Stimulated activated naive CD8-positive, alpha-beta T cell treated with anti-CD3 and anti-CD28 coated beads, Interleukin-15, Interleukin-2, amounts not matched to agents 100 ng/mL and 50 ng/mL, for 24 hours (primary cell): ENCODE results near the gene GPR62.
A peak's percentile ranks its signal among the peaks of the same experiment; 100 is the strongest.

Source experiments
- H3K27ac Mint-ChIP-seq: one replicate; pipeline ENCODE4 v1.8.0; 2021; ENCODE audit warnings: mild to moderate bottlenecking, mixed read lengths
- H3K27me3 Mint-ChIP-seq: one replicate; pipeline ENCODE4 v1.8.0; 2021; ENCODE audit warnings: mixed read lengths
- H3K36me3 Mint-ChIP-seq: one replicate; pipeline ENCODE4 v1.8.0; 2021; ENCODE audit warnings: low read depth, mixed read lengths
- H3K4me1 Mint-ChIP-seq: one replicate; pipeline ENCODE4 v1.8.0; 2021; ENCODE audit warnings: low read depth, mixed read lengths
- H3K4me3 Mint-ChIP-seq: one replicate; pipeline ENCODE4 v1.8.0; 2021; ENCODE audit warnings: mild to moderate bottlenecking, mixed read lengths
- H3K9me3 Mint-ChIP-seq: one replicate; pipeline ENCODE4 v1.8.0; 2021; ENCODE audit warnings: mixed read lengths

The GPR62 gene

GRCh38 chr3:51945031-51945840 is 9.9 kb upstream of the GPR62 start:
- no peak overlapping the region for H3K27ac Mint-ChIP-seq
- no peaks in the 10 kb centered on the region for H3K27me3 Mint-ChIP-seq
- peaks cover 10% of the 10 kb centered on the region for H3K36me3 Mint-ChIP-seq
- no peaks in the 10 kb centered on the region for H3K9me3 Mint-ChIP-seq
- H3K4me1 Mint-ChIP-seq = peaks cover 18% of the 10 kb centered on the region
- H3K4me3 Mint-ChIP-seq = no peak overlapping the region

- H3K27ac Mint-ChIP-seq = no peak overlapping the region
- H3K9me3 Mint-ChIP-seq = no peaks in the 10 kb centered on the region
- H3K4me3 Mint-ChIP-seq = no peak overlapping the region
- H3K27me3 Mint-ChIP-seq = no peaks in the 10 kb centered on the region
- H3K36me3 Mint-ChIP-seq = peaks cover 1% of the 10 kb centered on the region
- peaks cover 9% of the 10 kb centered on the region for H3K4me1 Mint-ChIP-seq
Measured at GRCh38 chr3:51945926-51946705, 9.1 kb upstream of the GPR62 start.

- H3K36me3 Mint-ChIP-seq = no peaks in the 10 kb centered on the region
- no peak overlapping the region for H3K27ac Mint-ChIP-seq
- no peaks in the 10 kb centered on the region for H3K27me3 Mint-ChIP-seq
- H3K4me1 Mint-ChIP-seq = peaks cover 8% of the 10 kb centered on the region
- H3K4me3 Mint-ChIP-seq = no peak overlapping the region
- no peaks in the 10 kb centered on the region for H3K9me3 Mint-ChIP-seq
Measured at GRCh38 chr3:51946796-51947195, 8.4 kb upstream of the GPR62 start.

- H3K4me3 Mint-ChIP-seq = no peak overlapping the region
Measured at GRCh38 chr3:51947215-51947900, 7.8 kb upstream of the GPR62 start.

GRCh38 chr3:51948016-51948580 is 7.1 kb upstream of the GPR62 start:
- Mint-ChIP-seq H3K27me3 (no peaks in the 10 kb centered on the region), H3K27ac (no peak overlapping the region), H3K36me3 (no peaks in the 10 kb centered on the region), H3K9me3 (no peaks in the 10 kb centered on the region), H3K4me3 (no peak overlapping the region), H3K4me1 (peaks cover under 1% of the 10 kb centered on the region)

More at GRCh38 chr3:51947215-51947900, 7.8 kb upstream of the GPR62 start:
- no peaks in the 10 kb centered on the region for H3K27me3 Mint-ChIP-seq
- no peaks in the 10 kb centered on the region for H3K36me3 Mint-ChIP-seq
- no peaks in the 10 kb centered on the region for H3K9me3 Mint-ChIP-seq
- peaks cover 8% of the 10 kb centered on the region for H3K4me1 Mint-ChIP-seq
- no peak overlapping the region for H3K27ac Mint-ChIP-seq

- H3K9me3 Mint-ChIP-seq = no peaks in the 10 kb centered on the region
Measured at GRCh38 chr3:51949121-51949520, 6.1 kb upstream of the GPR62 start.

GRCh38 chr3:51950899-51951298 is 4.3 kb upstream of the GPR62 start:
- H3K36me3 Mint-ChIP-seq = no peaks in the 10 kb centered on the region

More at GRCh38 chr3:51949121-51949520, 6.1 kb upstream of the GPR62 start:
- Mint-ChIP-seq H3K36me3 (no peaks in the 10 kb centered on the region), H3K4me3 (no peak overlapping the region), H3K4me1 (no peaks in the 10 kb centered on the region), H3K27ac (no peak overlapping the region), H3K27me3 (peaks cover 9% of the 10 kb centered on the region)

GRCh38 chr3:51953445-51953844 is 1.7 kb upstream of the GPR62 start:
- peaks cover 21% of the 10 kb centered on the region for H3K27me3 Mint-ChIP-seq
- H3K9me3 Mint-ChIP-seq = no peaks in the 10 kb centered on the region
- no peak overlapping the region for H3K4me3 Mint-ChIP-seq
- peaks cover 5% of the 10 kb centered on the region for H3K4me1 Mint-ChIP-seq
- no peak overlapping the region for H3K27ac Mint-ChIP-seq
- peaks cover 4% of the 10 kb centered on the region for H3K36me3 Mint-ChIP-seq

More at GRCh38 chr3:51950899-51951298, 4.3 kb upstream of the GPR62 start:
- peaks cover 18% of the 10 kb centered on the region for H3K27me3 Mint-ChIP-seq
- no peak overlapping the region for H3K27ac Mint-ChIP-seq
- H3K9me3 Mint-ChIP-seq = no peaks in the 10 kb centered on the region
- H3K4me1 Mint-ChIP-seq = no peaks in the 10 kb centered on the region
- no peak overlapping the region for H3K4me3 Mint-ChIP-seq

- peaks cover 21% of the 10 kb centered on the region for H3K27me3 Mint-ChIP-seq
- no peaks in the 10 kb centered on the region for H3K9me3 Mint-ChIP-seq
- H3K27ac Mint-ChIP-seq = no peak overlapping the region
- H3K4me3 Mint-ChIP-seq = no peak overlapping the region
- peaks cover 5% of the 10 kb centered on the region for H3K4me1 Mint-ChIP-seq
- peaks cover 4% of the 10 kb centered on the region for H3K36me3 Mint-ChIP-seq
Measured at GRCh38 chr3:51954105-51954504, 1.1 kb upstream of the GPR62 start.

GRCh38 chr3:51954713-51955112 is 468 bp upstream of the GPR62 start:
- Mint-ChIP-seq H3K36me3 (peaks cover 4% of the 10 kb centered on the region), H3K27me3 (peaks cover 21% of the 10 kb centered on the region), H3K9me3 (no peaks in the 10 kb centered on the region), H3K27ac (no peak overlapping the region), H3K4me1 (peaks cover 5% of the 10 kb centered on the region), H3K4me3 (no peak overlapping the region)

GRCh38 chr3:51955893-51956770 is 951 bp downstream of the GPR62 start:
- peak overlapping the region; percentile 26 for H3K4me3 Mint-ChIP-seq

GRCh38 chr3:51957520-51958205 is 2.5 kb downstream of the GPR62 start:
- no peaks in the 10 kb centered on the region for H3K9me3 Mint-ChIP-seq
- peaks cover 4% of the 10 kb centered on the region for H3K36me3 Mint-ChIP-seq
- H3K27me3 Mint-ChIP-seq = peaks cover 21% of the 10 kb centered on the region
- peaks cover 5% of the 10 kb centered on the region for H3K4me1 Mint-ChIP-seq
- H3K27ac Mint-ChIP-seq = no peak overlapping the region
- no peak overlapping the region for H3K4me3 Mint-ChIP-seq

More at GRCh38 chr3:51955893-51956770, 951 bp downstream of the GPR62 start:
- Mint-ChIP-seq H3K36me3 (peaks cover 4% of the 10 kb centered on the region), H3K27me3 (peaks cover 21% of the 10 kb centered on the region), H3K27ac (no peak overlapping the region), H3K9me3 (no peaks in the 10 kb centered on the region), H3K4me1 (peaks cover 5% of the 10 kb centered on the region)
